PFSK-1 (cell line): ENCODE data around the gene SEMA4D.

ENCODE experiments used
- POLR2AphosphoS5 ChIP-seq: IDR thresholded peaks from 2 replicates; pipeline ENCODE4 v1.6.1; 2012; ENCODE audit warnings: low read depth, mild to moderate bottlenecking, control low read depth, low read length, moderate library complexity
- REST ChIP-seq, 2 experiments: IDR thresholded peaks; 2 replicates each; pipeline versions ENCODE4 v1.6.1 to v1.8.0; 2011 to 2012; ENCODE audit warnings: low read depth in 2 of 2, low read length in 2 of 2, control low read depth in 1 of 2, inconsistent platforms in 1 of 2, mild to moderate bottlenecking in 1 of 2, moderate library complexity in 1 of 2; ENCODE audit not compliant: insufficient read depth in 1 of 2
- SIN3A ChIP-seq: IDR thresholded peaks from 2 replicates; pipeline ENCODE4 v1.6.1; 2012; ENCODE audit warnings: mild to moderate bottlenecking, low read length, moderate library complexity, borderline replicate concordance; ENCODE audit not compliant: insufficient read depth

DNA sequence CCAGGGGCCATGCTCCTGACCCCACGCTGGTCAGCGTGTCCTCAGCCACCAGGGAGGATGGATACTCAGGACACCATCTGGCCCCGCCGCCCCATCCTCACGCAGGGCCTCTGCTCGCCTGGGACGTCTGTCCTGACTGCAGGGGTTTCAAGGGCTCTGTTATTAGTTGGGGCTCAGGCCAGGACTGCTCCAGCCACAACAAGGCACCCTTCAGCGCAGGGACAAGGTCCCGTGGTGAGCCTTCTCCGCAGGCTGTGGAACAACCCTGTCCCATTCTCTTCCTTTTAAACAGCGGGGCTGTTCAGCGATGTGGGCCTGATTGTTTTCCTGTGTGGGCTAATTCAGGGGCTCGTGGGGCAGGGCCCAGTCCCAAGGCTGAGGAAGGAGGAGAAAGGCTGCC, 61.6 kb downstream of the SEMA4D start:
- TF ChIP-seq REST (IDR thresholded peaks at IDR 0.05; ENCODE audit: insufficient read depth in 1 of 2, low read depth in 2 of 2, low read length in 2 of 2) (no peak), SIN3A (no peak), POLR2AphosphoS5 (no peak)
